PC-3 (cell line): Measurements from ENCODE around the gene RAP1GAP2.

Source experiments
- CTCF ChIP-seq: fragments of 300-600 bp; sonication (generic); conservative IDR thresholded peaks from 2 replicates; pipeline ENCODE4 v1.5.1; 2017; ENCODE audit warnings: antibody characterized with exemption, low read depth, mild to moderate bottlenecking, low read length
- EZH2phosphoT487 ChIP-seq: fragments of 300-600 bp; sonication (generic); IDR thresholded peaks from 2 replicates; pipeline ENCODE4 v1.6.1; 2018; ENCODE audit warnings: mild to moderate bottlenecking, antibody characterized with exemption, low read length, borderline replicate concordance

DNA sequence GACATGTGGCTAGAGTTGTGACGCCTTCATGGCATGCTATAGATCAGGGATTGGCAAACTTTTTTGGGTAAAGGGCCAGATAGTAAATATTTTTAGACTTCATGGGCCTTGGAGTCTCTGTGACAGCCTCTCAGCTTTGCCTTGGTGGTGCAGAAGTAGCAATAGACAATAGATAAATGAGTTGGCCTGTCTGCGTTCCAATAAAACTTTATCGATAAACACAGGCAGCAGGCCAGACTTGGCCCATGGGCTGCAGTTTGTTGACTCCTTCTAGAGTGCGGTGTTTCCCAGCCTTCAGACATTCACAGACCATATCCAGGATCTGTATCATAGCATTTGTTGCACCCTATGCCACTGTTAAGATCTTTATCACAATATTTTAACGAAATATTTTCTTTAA lies 190.7 kb downstream of the RAP1GAP2 start:
- TF ChIP-seq CTCF = no peak
- no peak for TF ChIP-seq EZH2phosphoT487
